HEK293 (cell line): ENCODE measurements around the gene CDC37.

Source experiments
- EGR2 ChIP-seq: fragments of 450-650 bp; formaldehyde crosslinking; IDR thresholded peaks from 2 replicates; pipeline ENCODE4 v1.5.1; 2016; ENCODE audit warnings: low read depth, missing biosample characterization, missing genetic modification characterization
- HIC1 ChIP-seq: fragments of 450-650 bp; formaldehyde crosslinking; IDR thresholded peaks from 2 replicates; pipeline ENCODE4 v1.5.1; 2016; ENCODE audit warnings: missing biosample characterization, missing genetic modification characterization
- KLF17 ChIP-seq: fragments of 450-650 bp; formaldehyde crosslinking; IDR thresholded peaks from 2 replicates; pipeline ENCODE4 v1.5.1; 2016; ENCODE audit warnings: missing biosample characterization, missing genetic modification characterization
- OSR2 ChIP-seq: fragments of 450-650 bp; formaldehyde crosslinking; IDR thresholded peaks from 2 replicates; pipeline ENCODE4 v1.5.1; 2016; ENCODE audit warnings: missing biosample characterization, missing genetic modification characterization
- OVOL3 ChIP-seq: fragments of 450-650 bp; formaldehyde crosslinking; IDR thresholded peaks from 2 replicates; pipeline ENCODE4 v1.5.1; 2016; ENCODE audit warnings: missing biosample characterization, missing genetic modification characterization
- SETDB1 ChIP-seq: IDR thresholded peaks from one replicate; pipeline ENCODE4 v1.6.1; 2017; ENCODE audit warnings: mild to moderate bottlenecking, low read length, moderate library complexity, mixed read lengths; ENCODE audit not compliant: insufficient read length
- YY1 ChIP-seq: fragments of 450-650 bp; formaldehyde crosslinking; IDR thresholded peaks from 2 replicates; pipeline ENCODE4 v1.5.1; 2018; ENCODE audit warnings: missing biosample characterization, missing genetic modification characterization
- YY2 ChIP-seq: fragments of 450-650 bp; formaldehyde crosslinking; IDR thresholded peaks from 2 replicates; pipeline ENCODE4 v1.5.1; 2016; ENCODE audit warnings: missing biosample characterization, missing genetic modification characterization
- ZEB2 ChIP-seq: fragments of 450-650 bp; formaldehyde crosslinking; IDR thresholded peaks from 2 replicates; pipeline ENCODE4 v1.5.1; 2016; ENCODE audit warnings: missing biosample characterization, missing genetic modification characterization
- ZFP37 ChIP-seq: fragments of 450-650 bp; formaldehyde crosslinking; IDR thresholded peaks from 2 replicates; pipeline ENCODE4 v1.5.1; 2016; ENCODE audit warnings: missing biosample characterization, missing genetic modification characterization
- ZNF169 ChIP-seq: fragments of 450-650 bp; formaldehyde crosslinking; IDR thresholded peaks from 2 replicates; pipeline ENCODE4 v1.5.1; 2016; ENCODE audit warnings: missing biosample characterization, missing genetic modification characterization
- ZNF19 ChIP-seq: fragments of 450-650 bp; formaldehyde crosslinking; IDR thresholded peaks from 2 replicates; pipeline ENCODE4; 2016; ENCODE audit warnings: missing biosample characterization, missing genetic modification characterization, low read depth
- ZNF214 ChIP-seq: fragments of 450-650 bp; formaldehyde crosslinking; IDR thresholded peaks from 2 replicates; pipeline ENCODE4 v1.5.1; 2017; ENCODE audit warnings: missing biosample characterization, mild to moderate bottlenecking, missing genetic modification characterization, borderline replicate concordance
- ZNF221 ChIP-seq: fragments of 450-650 bp; formaldehyde crosslinking; IDR thresholded peaks from 2 replicates; pipeline ENCODE4 v1.5.1; 2017; ENCODE audit warnings: missing biosample characterization, missing genetic modification characterization, borderline replicate concordance
- ZNF24 ChIP-seq: fragments of 450-650 bp; formaldehyde crosslinking; IDR thresholded peaks from 2 replicates; pipeline ENCODE4 v1.5.1; 2016; ENCODE audit warnings: missing biosample characterization, missing genetic modification characterization
- ZNF324 ChIP-seq: fragments of 450-650 bp; formaldehyde crosslinking; IDR thresholded peaks from 2 replicates; pipeline ENCODE4 v1.5.1; 2016; ENCODE audit warnings: missing biosample characterization, missing genetic modification characterization
- ZNF362 ChIP-seq: fragments of 450-650 bp; formaldehyde crosslinking; IDR thresholded peaks from 2 replicates; pipeline ENCODE4 v1.5.1; 2016; ENCODE audit warnings: missing biosample characterization, missing genetic modification characterization
- ZNF416 ChIP-seq: fragments of 450-650 bp; formaldehyde crosslinking; IDR thresholded peaks from 2 replicates; pipeline ENCODE4 v1.5.1; 2016; ENCODE audit warnings: missing biosample characterization, missing genetic modification characterization
- ZNF571 ChIP-seq: fragments of 450-650 bp; formaldehyde crosslinking; IDR thresholded peaks from 2 replicates; pipeline ENCODE4 v1.5.0; 2017; ENCODE audit warnings: missing biosample characterization, missing genetic modification characterization
- ZNF621 ChIP-seq: fragments of 450-650 bp; formaldehyde crosslinking; IDR thresholded peaks from 2 replicates; pipeline ENCODE4 v1.5.1; 2017; ENCODE audit warnings: missing biosample characterization, missing genetic modification characterization
- ZNF701 ChIP-seq: fragments of 450-650 bp; formaldehyde crosslinking; IDR thresholded peaks from 2 replicates; pipeline ENCODE4 v1.5.1; 2016; ENCODE audit warnings: missing biosample characterization, missing genetic modification characterization
- ZNF776 ChIP-seq: fragments of 450-650 bp; formaldehyde crosslinking; IDR thresholded peaks from 2 replicates; pipeline ENCODE4 v1.5.0; 2017; ENCODE audit warnings: missing biosample characterization, missing genetic modification characterization, borderline replicate concordance
- ZSCAN4 ChIP-seq: fragments of 450-650 bp; formaldehyde crosslinking; IDR thresholded peaks from 2 replicates; pipeline ENCODE4 v1.5.1; 2017; ENCODE audit warnings: missing biosample characterization, missing genetic modification characterization
- ZXDB ChIP-seq: fragments of 450-650 bp; formaldehyde crosslinking; IDR thresholded peaks from 2 replicates; pipeline ENCODE4 v1.5.1; 2016; ENCODE audit warnings: missing biosample characterization, missing genetic modification characterization
- TF ChIP-seq, protein P1 (sequence below): fragments of 450-650 bp; IDR thresholded peaks from 2 replicates; pipeline ENCODE4 v1.5.1; 2018; ENCODE audit warnings: missing biosample characterization, mild to moderate bottlenecking, missing genetic modification characterization
- TF ChIP-seq, protein P2 (sequence below): sonication (generic); formaldehyde crosslinking; IDR thresholded peaks from 2 replicates; pipeline ENCODE4 v1.8.1; 2022; ENCODE audit warnings: mild to moderate bottlenecking, moderate library complexity, missing genetic modification reagents
- TF ChIP-seq, protein P3 (sequence below): fragments of 450-650 bp; formaldehyde crosslinking; optimal IDR thresholded peaks from 2 replicates; pipeline ENCODE3; 2016; ENCODE audit warnings: missing biosample characterization, mild to moderate bottlenecking, missing genetic modification characterization

Gene CDC37

GRCh38 chr19:10424011-10424637 lies 20.8 kb upstream of the CDC37 start (continued):
- TF ChIP-seq ZNF362 (tag by site-specific recombination) (no peak), YY1 (tag by site-specific recombination) (no peak), ZNF416 (tag by site-specific recombination) (no peak), HIC1 (tag by site-specific recombination) (peak; percentile 58; the same call in 1 of the 2 replicates), ZNF701 (tag by site-specific recombination) (no peak), ZSCAN4 (tag by site-specific recombination) (no peak; the same call in 1 of the 2 replicates), ZEB2 (peak; percentile 87), ZNF169 (tag by site-specific recombination) (no peak), ZFP37 (tag by site-specific recombination) (no peak), SETDB1 (no peak), OSR2 (tag by site-specific recombination) (no peak), ZNF776 (tag by site-specific recombination) (no peak), KLF17 (peak; percentile 80; the same call in 1 of the 2 replicates), ZNF19 (no peak), ZNF571 (tag by site-specific recombination) (no peak), EGR2 (tag by site-specific recombination) (peak; percentile 52), OVOL3 (tag by site-specific recombination) (no peak), ZNF214 (no peak), ZNF24 (0 out of 2 replicates have a peak, but pooled peaks have one; percentile 45), ZXDB (tag by site-specific recombination) (peak; percentile 58; the same call in 1 of the 2 replicates), ZNF221 (tag by site-specific recombination) (no peak), YY2 (tag by site-specific recombination) (no peak), ZNF621 (no peak), ZNF324 (tag by site-specific recombination) (peak; percentile 72; the same call in 1 of the 2 replicates)
- TF ChIP-seq, protein P1, sequence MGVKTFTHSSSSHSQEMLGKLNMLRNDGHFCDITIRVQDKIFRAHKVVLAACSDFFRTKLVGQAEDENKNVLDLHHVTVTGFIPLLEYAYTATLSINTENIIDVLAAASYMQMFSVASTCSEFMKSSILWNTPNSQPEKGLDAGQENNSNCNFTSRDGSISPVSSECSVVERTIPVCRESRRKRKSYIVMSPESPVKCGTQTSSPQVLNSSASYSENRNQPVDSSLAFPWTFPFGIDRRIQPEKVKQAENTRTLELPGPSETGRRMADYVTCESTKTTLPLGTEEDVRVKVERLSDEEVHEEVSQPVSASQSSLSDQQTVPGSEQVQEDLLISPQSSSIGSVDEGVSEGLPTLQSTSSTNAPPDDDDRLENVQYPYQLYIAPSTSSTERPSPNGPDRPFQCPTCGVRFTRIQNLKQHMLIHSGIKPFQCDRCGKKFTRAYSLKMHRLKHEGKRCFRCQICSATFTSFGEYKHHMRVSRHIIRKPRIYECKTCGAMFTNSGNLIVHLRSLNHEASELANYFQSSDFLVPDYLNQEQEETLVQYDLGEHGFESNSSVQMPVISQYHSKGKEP (tag by site-specific recombination), result no peak; the same call in 1 of the 2 replicates
- TF ChIP-seq, protein P2, sequence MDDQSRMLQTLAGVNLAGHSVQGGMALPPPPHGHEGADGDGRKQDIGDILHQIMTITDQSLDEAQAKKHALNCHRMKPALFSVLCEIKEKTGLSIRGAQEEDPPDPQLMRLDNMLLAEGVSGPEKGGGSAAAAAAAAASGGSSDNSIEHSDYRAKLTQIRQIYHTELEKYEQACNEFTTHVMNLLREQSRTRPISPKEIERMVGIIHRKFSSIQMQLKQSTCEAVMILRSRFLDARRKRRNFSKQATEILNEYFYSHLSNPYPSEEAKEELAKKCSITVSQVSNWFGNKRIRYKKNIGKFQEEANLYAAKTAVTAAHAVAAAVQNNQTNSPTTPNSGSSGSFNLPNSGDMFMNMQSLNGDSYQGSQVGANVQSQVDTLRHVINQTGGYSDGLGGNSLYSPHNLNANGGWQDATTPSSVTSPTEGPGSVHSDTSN (CRISPR knock-in tag), result peak; percentile 72; the same call in 1 of the 2 replicates
- TF ChIP-seq, protein P3, sequence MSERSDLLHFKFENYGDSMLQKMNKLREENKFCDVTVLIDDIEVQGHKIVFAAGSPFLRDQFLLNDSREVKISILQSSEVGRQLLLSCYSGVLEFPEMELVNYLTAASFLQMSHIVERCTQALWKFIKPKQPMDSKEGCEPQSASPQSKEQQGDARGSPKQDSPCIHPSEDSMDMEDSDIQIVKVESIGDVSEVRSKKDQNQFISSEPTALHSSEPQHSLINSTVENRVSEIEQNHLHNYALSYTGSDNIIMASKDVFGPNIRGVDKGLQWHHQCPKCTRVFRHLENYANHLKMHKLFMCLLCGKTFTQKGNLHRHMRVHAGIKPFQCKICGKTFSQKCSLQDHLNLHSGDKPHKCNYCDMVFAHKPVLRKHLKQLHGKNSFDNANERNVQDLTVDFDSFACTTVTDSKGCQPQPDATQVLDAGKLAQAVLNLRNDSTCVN, result peak; percentile 74
